ACHN (cell line): ENCODE measurements around the gene ATP11A.
"Not testable (repeated sequence)": the region's sequence is repeated elsewhere in the genome, so short reads cannot be mapped to it uniquely, and the experiment has no call there.

Source experiments
- DNase-seq: peaks from one replicate; pipeline ENCODE4 v3.0.0-alpha.2; 2015
- in situ Hi-C: cut with HindIII; loops from 2 replicates; pipeline ENCODE4 v1.10.0; 2017; ENCODE audit warnings: low sequenced_read_pairs, low pct_ligation_motif_present, low pct_unique_long_range_greater_than_20kb

Gene ATP11A

GRCh38 chr13:112851107-112852038, 161.5 kb downstream of the ATP11A start:
- in situ Hi-C loops: no loop called here
- DNase-seq: no peak

GRCh38 chr13:112852392-112852791, 162.6 kb downstream of the ATP11A start:
- DNase-seq: no peak
- in situ Hi-C loops: no loop called here

- in situ Hi-C loops: no loop called here
- no peak for DNase-seq
These were observed 163.0 kb downstream of the ATP11A start for GRCh38 chr13:112852808-112853207.

GRCh38 chr13:112854321-112854720, 164.5 kb downstream of the ATP11A start:
- no peak for DNase-seq
- in situ Hi-C loops: no loop called here

GRCh38 chr13:112855859-112856258, 166.0 kb downstream of the ATP11A start:
- DNase-seq: no peak
- in situ Hi-C loops: no loop called here

GRCh38 chr13:112857914-112858490, 168.2 kb downstream of the ATP11A start:
- DNase-seq: no peak
- in situ Hi-C loops: no loop called here

- DNase-seq: no peak
- in situ Hi-C loops: no loop called here
These were observed 169.4 kb downstream of the ATP11A start for GRCh38 chr13:112859128-112859816.

GRCh38 chr13:112859817-112860190, 170.0 kb downstream of the ATP11A start:
- in situ Hi-C loops: no loop called here
- DNase-seq: peak; percentile 42

- in situ Hi-C loops: no loop called here
- no peak for DNase-seq
These were observed 172.2 kb downstream of the ATP11A start for GRCh38 chr13:112861876-112862615.

- DNase-seq, in situ Hi-C loops: not testable (repeated sequence)
These were observed 173.5 kb downstream of the ATP11A start for GRCh38 chr13:112863356-112863755.

- in situ Hi-C loops, DNase-seq: not testable (repeated sequence)
These were observed 175.6 kb downstream of the ATP11A start for GRCh38 chr13:112865478-112865877.

- no peak for DNase-seq
These were observed 177.5 kb downstream of the ATP11A start for GRCh38 chr13:112867301-112867711.

GRCh38 chr13:112868308-112868707, 178.5 kb downstream of the ATP11A start:
- DNase-seq: no peak
- in situ Hi-C loops: no loop called here

More at GRCh38 chr13:112867301-112867711, 177.5 kb downstream of the ATP11A start:
- in situ Hi-C loops: no loop called here

- in situ Hi-C loops: no loop called here
- no peak for DNase-seq
These were observed 179.6 kb downstream of the ATP11A start for GRCh38 chr13:112869202-112870050.

GRCh38 chr13:112870051-112870331, 180.2 kb downstream of the ATP11A start:
- no peak for DNase-seq

GRCh38 chr13:112870737-112871287, 181.0 kb downstream of the ATP11A start:
- in situ Hi-C loops: no loop called here
- DNase-seq: no peak

More at GRCh38 chr13:112870051-112870331, 180.2 kb downstream of the ATP11A start:
- in situ Hi-C loops: no loop called here

- DNase-seq: no peak
- in situ Hi-C loops: no loop called here
These were observed 181.9 kb downstream of the ATP11A start for GRCh38 chr13:112871742-112872141.
